GM06990 (cell line): ENCODE results near the gene DSC2.

ENCODE experiments used
- DNase-seq: peaks from one replicate; pipeline ENCODE4 v3.0.0-alpha.2; 2011; ENCODE audit not compliant: insufficient read length; ENCODE audit errors: extremely low read depth
- H3K27me3 ChIP-seq: replicated peaks from 2 replicates; pipeline ENCODE4 v1.6.0; 2011; ENCODE audit warnings: low read length; ENCODE audit not compliant: control insufficient read depth, insufficient read depth
- H3K36me3 ChIP-seq: 2 replicates; pipeline ENCODE4 v1.5.1; 2011; ENCODE audit warnings: low read length; ENCODE audit not compliant: control insufficient read depth, insufficient read depth
- H3K4me3 ChIP-seq: replicated peaks from 2 replicates; pipeline ENCODE4 v1.5.1; 2011; ENCODE audit warnings: low read depth, mild to moderate bottlenecking, control low read depth, low read length
- TF ChIP-seq, protein P1 (sequence below): IDR thresholded peaks from 2 replicates; pipeline ENCODE4 v1.5.1; 2011; ENCODE audit warnings: low read length, control low read depth, mild to moderate bottlenecking, inconsistent platforms; ENCODE audit not compliant: insufficient read depth, poor library complexity, severe bottlenecking

Gene DSC2

DNA sequence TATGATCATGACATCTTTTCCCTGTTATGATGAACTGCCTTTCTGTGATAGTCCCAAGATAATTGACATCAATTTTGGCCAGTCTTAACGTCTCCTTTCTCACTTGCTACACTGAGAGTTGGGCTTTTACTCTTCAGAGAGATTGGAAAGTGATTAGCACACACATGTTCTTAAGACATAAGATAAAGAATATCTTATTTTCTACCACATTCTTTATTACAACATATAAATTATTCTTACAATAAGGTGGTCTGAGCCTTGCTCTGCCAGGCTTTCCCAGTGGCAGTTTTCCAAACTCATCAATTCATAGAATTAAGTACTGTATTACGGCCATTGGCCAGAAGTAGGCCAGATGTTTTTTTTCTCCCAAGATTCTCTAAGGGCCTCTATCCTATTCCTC is 54.0 kb downstream of the DSC2 start:
- no peaks in the 10 kb centered on the region for H3K36me3 ChIP-seq
- TF ChIP-seq, protein P1, sequence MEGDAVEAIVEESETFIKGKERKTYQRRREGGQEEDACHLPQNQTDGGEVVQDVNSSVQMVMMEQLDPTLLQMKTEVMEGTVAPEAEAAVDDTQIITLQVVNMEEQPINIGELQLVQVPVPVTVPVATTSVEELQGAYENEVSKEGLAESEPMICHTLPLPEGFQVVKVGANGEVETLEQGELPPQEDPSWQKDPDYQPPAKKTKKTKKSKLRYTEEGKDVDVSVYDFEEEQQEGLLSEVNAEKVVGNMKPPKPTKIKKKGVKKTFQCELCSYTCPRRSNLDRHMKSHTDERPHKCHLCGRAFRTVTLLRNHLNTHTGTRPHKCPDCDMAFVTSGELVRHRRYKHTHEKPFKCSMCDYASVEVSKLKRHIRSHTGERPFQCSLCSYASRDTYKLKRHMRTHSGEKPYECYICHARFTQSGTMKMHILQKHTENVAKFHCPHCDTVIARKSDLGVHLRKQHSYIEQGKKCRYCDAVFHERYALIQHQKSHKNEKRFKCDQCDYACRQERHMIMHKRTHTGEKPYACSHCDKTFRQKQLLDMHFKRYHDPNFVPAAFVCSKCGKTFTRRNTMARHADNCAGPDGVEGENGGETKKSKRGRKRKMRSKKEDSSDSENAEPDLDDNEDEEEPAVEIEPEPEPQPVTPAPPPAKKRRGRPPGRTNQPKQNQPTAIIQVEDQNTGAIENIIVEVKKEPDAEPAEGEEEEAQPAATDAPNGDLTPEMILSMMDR: no peak
- H3K4me3 ChIP-seq: no peak overlapping the region
- no peaks in the 10 kb centered on the region for H3K27me3 ChIP-seq
- no peak for DNase-seq

DNA sequence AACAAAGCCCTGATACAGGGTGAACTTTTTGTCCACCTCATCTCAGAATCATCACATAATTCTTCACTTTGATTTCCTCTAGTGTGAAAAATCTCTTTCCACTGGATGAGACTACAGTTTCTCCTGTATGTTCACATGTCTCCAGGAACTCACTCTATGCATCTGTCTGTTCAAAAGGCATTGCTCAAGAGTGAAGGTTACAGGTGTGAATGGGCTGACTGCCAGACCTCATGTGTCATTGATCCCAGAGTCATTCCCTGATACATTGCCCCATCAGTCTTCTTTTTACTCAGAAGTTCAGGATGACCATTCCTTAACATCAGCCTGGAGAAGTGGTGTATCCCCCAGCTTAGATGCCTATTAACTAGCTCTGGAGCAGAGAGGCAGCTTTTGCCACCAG is 55.3 kb downstream of the DSC2 start:
- DNase-seq: no peak
- TF ChIP-seq, protein P1: no peak
- Histone ChIP-seq H3K36me3 (no peaks in the 10 kb centered on the region), H3K27me3 (no peaks in the 10 kb centered on the region), H3K4me3 (no peak overlapping the region)

DNA sequence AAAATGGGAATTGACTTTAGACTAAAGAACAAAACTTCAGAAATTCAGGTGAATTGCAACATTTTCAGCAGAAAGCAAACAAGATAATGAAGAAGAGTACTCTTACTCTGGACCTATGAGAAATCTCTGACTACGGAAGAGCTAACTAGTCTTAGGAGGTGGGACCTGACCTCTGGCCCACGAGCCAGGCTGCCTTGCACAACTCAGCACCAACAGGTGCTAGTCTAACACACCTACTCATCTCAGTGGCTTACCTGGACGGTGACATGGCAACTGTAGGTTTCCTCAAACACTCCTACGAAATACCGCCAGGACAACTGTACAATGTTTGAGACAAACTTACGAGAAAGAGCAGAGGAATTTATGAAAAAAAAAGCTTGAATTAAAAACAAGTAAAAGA is 56.6 kb downstream of the DSC2 start:
- no peak for DNase-seq
- TF ChIP-seq, protein P1: no peak
- Histone ChIP-seq H3K27me3 (no peaks in the 10 kb centered on the region), H3K4me3 (no peak overlapping the region), H3K36me3 (no peaks in the 10 kb centered on the region)

- Histone ChIP-seq H3K36me3 (no peaks in the 10 kb centered on the region), H3K4me3 (no peak overlapping the region), H3K27me3 (no peaks in the 10 kb centered on the region)
- TF ChIP-seq, protein P1: no peak
- no peak for DNase-seq
Measured at GRCh38 chr18:31044926-31045325, 57.3 kb downstream of the DSC2 start.

GRCh38 chr18:31043709-31044108 is 58.5 kb downstream of the DSC2 start:
- DNase-seq: no peak
- no peaks in the 10 kb centered on the region for H3K36me3 ChIP-seq
- H3K4me3 ChIP-seq: no peak overlapping the region
- H3K27me3 ChIP-seq: no peaks in the 10 kb centered on the region
- TF ChIP-seq, protein P1: no peak

DNA sequence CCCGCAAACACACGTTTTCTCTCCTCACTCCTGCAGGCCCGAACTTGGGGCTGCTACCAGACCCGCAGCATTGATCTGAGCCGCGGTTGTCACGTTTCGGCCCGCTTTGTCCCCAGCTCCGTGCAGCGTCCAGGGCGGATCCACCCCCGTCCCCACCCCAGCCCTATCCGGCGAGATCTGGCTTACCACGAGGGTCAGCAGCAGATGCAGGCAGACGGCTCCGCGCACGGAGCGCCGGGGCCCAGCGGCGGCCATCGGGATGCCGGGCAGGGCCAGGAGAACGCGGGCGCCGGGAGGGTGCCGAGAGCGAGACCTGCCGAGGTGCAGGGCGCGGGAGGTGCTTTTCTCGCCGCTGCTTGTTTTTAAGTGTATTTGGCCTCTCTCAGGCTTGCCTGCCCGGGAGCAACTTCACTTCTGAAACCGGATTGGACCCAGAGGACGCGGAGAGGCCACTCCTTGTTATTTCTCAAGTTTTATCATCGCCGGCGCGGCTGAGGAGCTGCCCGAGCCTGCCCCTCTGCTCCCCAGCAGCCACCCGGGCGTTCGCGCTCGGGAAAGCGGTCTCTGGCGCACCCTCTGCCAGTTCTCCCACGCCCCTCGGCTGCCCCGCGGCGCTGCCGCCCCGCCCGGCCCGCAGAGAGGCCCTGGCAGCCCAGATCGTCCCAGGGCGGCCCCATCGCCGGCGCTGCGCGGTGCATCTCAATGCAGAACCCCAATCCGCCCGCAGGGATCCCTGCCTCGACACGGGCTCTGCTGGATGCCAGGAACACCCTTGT is 59.6 kb downstream of the DSC2 start, which contains the start of gene DSC3:
DSC3 (minus strand) TSS at position 337 of the 776 bp plus-strand sequence; CDS start at position 255, 82 bp downstream.
- Histone ChIP-seq H3K27me3 (no peaks in the 10 kb centered on the region), H3K36me3 (no peaks in the 10 kb centered on the region), H3K4me3 (no peak within 1 kb of the TSS)
- DNase-seq: peak; percentile 59
- TF ChIP-seq, protein P1: no peak
